T-helper 2 cell treated with Interferon-gamma antibody and Interleukin-4, amounts not matched to agents 5 μg/mL and 100 μg/mL, for 36 hours (primary cell): Measurements from ENCODE around the gene MPV17L.
"Not testable (repeated sequence)": the region's sequence is repeated elsewhere in the genome, so short reads cannot be mapped to it uniquely, and the experiment has no call there.

ENCODE experiments used
- DNase-seq: peaks from one replicate; pipeline ENCODE4 v3.0.0; 2021; ENCODE audit warnings: low spot score
- H3K27ac Mint-ChIP-seq: one replicate; pipeline ENCODE4 v1.8.0; 2021; ENCODE audit warnings: mild to moderate bottlenecking, mixed read lengths
- H3K27me3 Mint-ChIP-seq: one replicate; pipeline ENCODE4 v1.8.0; 2021; ENCODE audit warnings: low read depth, mixed read lengths
- H3K36me3 Mint-ChIP-seq: one replicate; pipeline ENCODE4 v1.8.0; 2021; ENCODE audit warnings: low read depth, mixed read lengths
- H3K4me1 Mint-ChIP-seq: one replicate; pipeline ENCODE4 v1.8.0; 2021; ENCODE audit warnings: low read depth, mixed read lengths
- H3K4me3 Mint-ChIP-seq: one replicate; pipeline ENCODE4 v1.8.0; 2022; ENCODE audit warnings: mild to moderate bottlenecking, moderate library complexity, mixed read lengths
- H3K9me3 Mint-ChIP-seq: one replicate; pipeline ENCODE4 v1.8.0; 2021; ENCODE audit warnings: mixed read lengths

Gene MPV17L

GRCh38 chr16:15395631-15396508, at the start of gene MPV17L:
MPV17L (plus strand) TSS chr16:15395754; CDS start chr16:15395898, 144 bp downstream.
- H3K4me3 Mint-ChIP-seq, DNase-seq, H3K9me3 Mint-ChIP-seq, H3K36me3 Mint-ChIP-seq, H3K4me1 Mint-ChIP-seq, H3K27ac Mint-ChIP-seq: not testable (repeated sequence)
- peaks cover 28% of the 10 kb centered on the region for H3K27me3 Mint-ChIP-seq

GRCh38 chr16:15348721-15349120, 46.8 kb upstream of the MPV17L start:
- not testable (repeated sequence) for H3K4me1 Mint-ChIP-seq, DNase-seq, H3K27me3 Mint-ChIP-seq, H3K27ac Mint-ChIP-seq, H3K36me3 Mint-ChIP-seq, H3K4me3 Mint-ChIP-seq, H3K9me3 Mint-ChIP-seq

DNA sequence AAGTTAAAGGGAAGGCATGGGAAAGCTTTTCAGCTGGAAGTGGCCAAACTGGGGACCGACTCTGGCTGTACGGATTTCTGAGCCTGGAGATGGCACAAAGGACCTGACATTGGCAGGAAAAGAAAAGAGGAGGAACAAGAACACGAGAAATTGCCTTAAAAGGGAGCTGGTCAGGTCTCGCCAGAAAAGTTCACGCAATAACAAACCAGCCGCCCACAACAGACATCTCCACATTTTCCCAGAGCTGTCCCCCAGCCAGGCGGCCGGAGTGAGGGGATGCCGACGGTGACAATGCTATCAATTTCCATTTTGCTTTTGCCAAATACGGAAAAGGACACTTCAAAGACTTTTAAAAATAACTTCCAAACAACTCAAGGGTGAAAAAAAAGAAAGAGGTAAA, 44.3 kb upstream of the MPV17L start:
- not testable (repeated sequence) for H3K36me3 Mint-ChIP-seq, H3K9me3 Mint-ChIP-seq, H3K4me3 Mint-ChIP-seq, H3K27me3 Mint-ChIP-seq, DNase-seq, H3K27ac Mint-ChIP-seq, H3K4me1 Mint-ChIP-seq

DNA sequence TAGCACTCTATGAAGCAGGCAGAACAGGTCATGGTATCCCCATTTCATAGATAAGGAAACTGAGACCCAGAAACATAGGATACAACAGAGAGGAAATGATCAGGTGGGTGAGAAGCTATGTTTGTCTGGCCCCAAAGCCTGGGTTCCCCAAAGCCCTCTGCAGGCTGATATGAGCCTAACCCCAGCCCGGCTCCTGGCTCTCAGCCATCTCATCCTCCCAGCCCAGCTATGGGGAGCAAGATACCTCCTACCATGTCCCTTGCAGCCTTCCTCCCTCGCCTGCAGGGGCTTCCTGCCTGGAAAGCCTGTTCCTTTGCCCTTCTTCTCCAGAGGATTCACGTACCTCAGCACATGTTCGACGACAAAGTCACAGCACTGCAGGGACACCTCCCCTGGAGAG, 43.8 kb upstream of the MPV17L start:
- DNase-seq, H3K9me3 Mint-ChIP-seq, H3K27ac Mint-ChIP-seq, H3K36me3 Mint-ChIP-seq, H3K4me3 Mint-ChIP-seq, H3K4me1 Mint-ChIP-seq, H3K27me3 Mint-ChIP-seq: not testable (repeated sequence)

DNA sequence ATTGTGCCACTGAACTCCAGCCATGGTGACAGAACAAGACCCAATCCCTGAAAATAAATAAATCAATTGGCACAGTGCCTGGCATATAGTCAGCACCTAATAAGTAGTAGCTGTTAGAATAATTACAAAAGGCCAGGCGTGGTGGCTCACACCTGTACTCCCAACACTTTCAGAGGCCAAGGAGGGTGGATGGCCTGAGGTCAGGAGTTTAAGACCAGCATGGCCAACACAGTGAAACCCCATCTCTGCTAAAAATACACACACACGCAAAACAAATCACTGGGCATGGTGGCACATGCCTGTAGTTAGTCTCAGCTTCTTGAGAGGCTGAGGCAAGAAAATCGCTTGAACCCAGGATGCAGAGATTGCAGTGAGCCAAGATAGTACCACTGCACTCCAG, 42.7 kb upstream of the MPV17L start:
- not testable (repeated sequence) for DNase-seq, H3K27me3 Mint-ChIP-seq, H3K4me1 Mint-ChIP-seq, H3K9me3 Mint-ChIP-seq, H3K36me3 Mint-ChIP-seq, H3K27ac Mint-ChIP-seq, H3K4me3 Mint-ChIP-seq

GRCh38 chr16:15354846-15355245, 40.7 kb upstream of the MPV17L start:
- H3K27ac Mint-ChIP-seq, H3K36me3 Mint-ChIP-seq, H3K9me3 Mint-ChIP-seq, H3K4me1 Mint-ChIP-seq, DNase-seq, H3K4me3 Mint-ChIP-seq, H3K27me3 Mint-ChIP-seq: not testable (repeated sequence)

- H3K36me3 Mint-ChIP-seq, H3K4me3 Mint-ChIP-seq: not testable (repeated sequence)
These were observed 38.1 kb upstream of the MPV17L start for GRCh38 chr16:15357495-15357894.

DNA sequence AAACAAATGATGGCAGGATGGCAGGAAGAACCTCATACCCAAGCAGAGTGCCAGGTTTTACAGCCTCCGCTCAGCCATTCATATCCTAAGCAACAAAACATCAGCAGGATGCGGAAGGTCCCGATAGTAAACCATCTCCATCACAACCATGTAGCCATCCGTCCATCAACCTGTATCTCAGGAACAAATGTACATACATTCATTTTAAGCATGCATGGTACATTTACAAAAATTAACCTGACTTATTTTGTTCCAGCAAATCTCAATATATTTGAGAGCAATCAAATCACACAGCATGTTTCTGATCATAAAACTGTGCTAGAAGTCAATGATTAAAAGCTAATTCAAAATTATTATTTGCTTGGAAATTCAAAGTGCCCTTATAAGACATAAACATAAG, 17.4 kb upstream of the MPV17L start, which contains the start of gene NPIPA5:
Gene NPIPA5 (minus strand): TSS at position 101 of the 400 bp plus-strand sequence. CDS start 0 bp downstream, at position 101.
- not testable (repeated sequence) for H3K27me3 Mint-ChIP-seq

More at GRCh38 chr16:15357495-15357894, 38.1 kb upstream of the MPV17L start:
- DNase-seq, H3K27me3 Mint-ChIP-seq, H3K9me3 Mint-ChIP-seq, H3K27ac Mint-ChIP-seq, H3K4me1 Mint-ChIP-seq: not testable (repeated sequence)

DNA sequence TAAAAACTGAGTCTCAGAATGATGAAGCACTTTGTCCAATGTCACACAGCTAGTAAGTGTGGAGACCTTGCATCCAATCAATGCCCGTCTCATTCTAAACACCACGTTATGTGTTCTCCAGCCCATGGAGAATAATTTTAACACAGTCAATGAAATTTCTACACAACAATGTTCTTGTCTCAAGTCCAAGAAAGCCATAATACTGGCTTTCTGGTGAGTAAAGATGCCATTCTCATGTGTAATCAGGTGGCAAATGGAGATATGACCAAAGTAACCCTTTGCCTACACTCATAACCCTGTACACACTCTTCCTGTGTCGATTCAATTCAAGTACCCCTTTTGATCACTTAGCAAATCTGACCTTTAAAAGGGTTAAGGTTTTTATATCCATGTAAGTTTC, 12.7 kb upstream of the MPV17L start:
- H3K27me3 Mint-ChIP-seq, H3K36me3 Mint-ChIP-seq, H3K4me1 Mint-ChIP-seq, H3K4me3 Mint-ChIP-seq, DNase-seq, H3K9me3 Mint-ChIP-seq, H3K27ac Mint-ChIP-seq: not testable (repeated sequence)

More for the DNA sequence above, 17.4 kb upstream of the MPV17L start, which contains the start of gene NPIPA5:
- H3K27ac Mint-ChIP-seq, H3K4me3 Mint-ChIP-seq, DNase-seq, H3K9me3 Mint-ChIP-seq, H3K4me1 Mint-ChIP-seq, H3K36me3 Mint-ChIP-seq: not testable (repeated sequence)

DNA sequence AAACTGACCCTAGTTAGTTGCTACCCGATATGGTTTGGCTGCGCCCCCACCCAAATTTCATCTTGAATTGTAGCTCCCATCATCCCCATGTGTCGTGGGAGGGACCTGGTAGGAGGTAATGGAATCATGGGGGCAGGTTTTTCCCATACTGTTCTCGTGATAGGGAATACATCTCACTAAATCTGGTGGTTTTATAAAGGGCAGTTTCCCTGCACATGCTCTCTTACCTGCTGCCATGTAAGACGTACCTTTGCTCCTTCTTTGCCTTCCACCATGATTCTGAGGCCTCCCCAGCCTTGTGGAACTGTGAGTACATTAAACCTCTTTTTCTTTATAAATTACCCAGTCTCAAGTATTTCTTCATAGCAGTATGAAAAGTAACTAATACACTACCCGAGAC, 7.5 kb upstream of the MPV17L start:
- not testable (repeated sequence) for H3K9me3 Mint-ChIP-seq, H3K27me3 Mint-ChIP-seq, H3K4me3 Mint-ChIP-seq, H3K27ac Mint-ChIP-seq, H3K36me3 Mint-ChIP-seq, H3K4me1 Mint-ChIP-seq, DNase-seq

DNA sequence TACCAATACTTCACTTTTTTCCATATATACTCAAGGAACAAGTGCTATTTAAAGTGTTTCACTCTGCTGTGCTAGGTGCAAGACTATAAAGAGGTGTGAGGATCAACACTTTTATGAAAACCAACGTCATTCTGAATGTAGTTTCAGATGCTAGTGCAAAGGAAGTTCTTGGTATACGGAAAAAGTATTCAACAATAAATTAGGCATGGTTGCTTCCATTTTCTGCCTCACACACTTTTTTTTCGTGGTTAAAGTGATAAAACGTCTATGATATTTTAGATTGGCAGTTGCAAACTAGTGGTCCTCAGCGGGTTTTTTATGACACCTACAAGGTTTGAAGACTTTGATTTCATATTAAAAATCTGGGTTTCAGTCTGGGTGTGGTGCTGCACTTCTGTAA, 5.6 kb upstream of the MPV17L start:
- not testable (repeated sequence) for DNase-seq, H3K4me3 Mint-ChIP-seq, H3K27ac Mint-ChIP-seq, H3K9me3 Mint-ChIP-seq, H3K4me1 Mint-ChIP-seq, H3K36me3 Mint-ChIP-seq
- peaks cover 12% of the 10 kb centered on the region for H3K27me3 Mint-ChIP-seq

DNA sequence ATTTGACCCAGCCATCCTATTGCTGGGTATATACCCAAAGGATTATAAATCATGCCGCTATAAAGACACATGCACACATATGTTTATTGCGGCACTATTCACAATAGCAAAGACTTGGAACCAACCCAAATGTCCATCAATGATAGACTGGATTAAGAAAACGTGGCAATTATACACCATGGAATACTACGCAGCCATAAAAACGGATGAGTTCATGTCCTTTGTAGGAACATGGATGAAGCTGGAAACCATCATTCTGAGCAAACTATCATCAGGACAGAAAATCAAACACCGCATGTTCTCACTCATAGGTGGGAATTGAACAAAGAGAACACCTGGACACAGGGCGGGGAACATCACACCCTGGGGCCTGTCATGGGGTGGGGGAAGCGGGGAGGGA, 2.5 kb upstream of the MPV17L start:
- H3K4me3 Mint-ChIP-seq, H3K9me3 Mint-ChIP-seq, H3K36me3 Mint-ChIP-seq, DNase-seq, H3K4me1 Mint-ChIP-seq, H3K27ac Mint-ChIP-seq: not testable (repeated sequence)
- H3K27me3 Mint-ChIP-seq: peaks cover 26% of the 10 kb centered on the region

- peaks cover 28% of the 10 kb centered on the region for H3K27me3 Mint-ChIP-seq
- not testable (repeated sequence) for H3K9me3 Mint-ChIP-seq, DNase-seq, H3K27ac Mint-ChIP-seq, H3K36me3 Mint-ChIP-seq, H3K4me1 Mint-ChIP-seq, H3K4me3 Mint-ChIP-seq
These were observed 915 bp downstream of the MPV17L start for GRCh38 chr16:15396509-15396829.

DNA sequence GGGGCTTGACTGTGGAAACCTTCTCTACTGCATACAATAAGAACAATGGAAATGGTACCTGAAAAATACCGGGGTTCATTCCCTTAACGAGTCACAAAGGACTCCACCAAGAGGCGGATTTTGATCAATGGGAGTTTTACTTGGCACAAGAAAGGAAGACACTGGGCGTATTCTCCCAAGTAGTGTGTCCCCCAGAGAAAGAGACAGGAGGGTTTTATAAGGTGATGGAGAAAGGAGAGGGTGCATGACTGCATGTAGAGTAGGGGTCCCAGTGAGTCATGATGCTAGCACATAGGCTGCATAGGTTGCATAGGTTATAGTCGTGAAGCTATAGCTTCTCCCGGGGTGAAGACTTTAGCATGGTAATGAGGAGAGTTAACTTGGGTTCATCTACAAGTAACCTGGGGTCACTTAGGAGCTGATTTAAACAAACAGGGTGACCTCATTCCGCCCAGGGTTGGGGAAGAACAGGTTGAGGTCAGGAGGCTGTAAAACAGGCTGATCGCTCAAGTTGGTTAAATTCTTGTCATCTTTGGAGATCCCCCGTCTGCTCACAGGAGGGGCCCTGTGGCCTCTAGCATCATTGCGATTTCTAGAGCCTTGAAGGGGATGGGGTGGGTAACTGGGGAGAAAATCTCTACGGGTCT, 1.5 kb downstream of the MPV17L start:
- Mint-ChIP-seq H3K27ac (no peak overlapping the region), H3K27me3 (peaks cover 28% of the 10 kb centered on the region), H3K4me3 (no peak overlapping the region), H3K9me3 (no peaks in the 10 kb centered on the region), H3K4me1 (no peaks in the 10 kb centered on the region), H3K36me3 (no peaks in the 10 kb centered on the region)
- no peak for DNase-seq
